AG09309 (cell line): ENCODE results near the gene KDM1B.

Source experiments
- DNase-seq: peaks from one replicate; pipeline ENCODE4 v3.0.0-alpha.2; 2010; ENCODE audit warnings: low read depth
- H3K4me3 ChIP-seq: 2 replicates; pipeline ENCODE4 v1.5.1; 2011; ENCODE audit warnings: mild to moderate bottlenecking, low read depth, low read length, moderate library complexity; ENCODE audit not compliant: control insufficient read depth
- CTCF ChIP-seq: IDR thresholded peaks from 2 replicates; pipeline ENCODE4 v1.5.1; 2011; ENCODE audit warnings: mild to moderate bottlenecking, low read depth, low read length, inconsistent platforms; ENCODE audit not compliant: insufficient read depth, control insufficient read depth; ENCODE audit errors: missing control alignments

Gene KDM1B

GRCh38 chr6:18268066-18268465 is 112.8 kb downstream of the KDM1B start:
- no peak for DNase-seq
- no peak for TF ChIP-seq CTCF
- H3K4me3 ChIP-seq, result no peak overlapping the region

GRCh38 chr6:18269253-18269652 is 114.0 kb downstream of the KDM1B start:
- TF ChIP-seq CTCF, result no peak
- DNase-seq, result no peak

GRCh38 chr6:18269717-18270116 is 114.5 kb downstream of the KDM1B start:
- no peak overlapping the region for H3K4me3 ChIP-seq
- DNase-seq, result no peak
- TF ChIP-seq CTCF, result no peak

More at GRCh38 chr6:18269253-18269652, 114.0 kb downstream of the KDM1B start:
- H3K4me3 ChIP-seq, result no peak overlapping the region

GRCh38 chr6:18270216-18270615 is 115.0 kb downstream of the KDM1B start:
- no peak overlapping the region for H3K4me3 ChIP-seq
- TF ChIP-seq CTCF, result no peak
- no peak for DNase-seq
